Measurements from ENCODE around the gene SGSM2. TPM values are rescaled to one million over a fixed set of nuclear protein-coding genes. Genes with fewer than 3 reads are reported as not detected.

Gene SGSM2
- total and polyA plus RNA-seq, 2 experiments from 2014 or later: 13.7 to 52.4 TPM

DNA sequence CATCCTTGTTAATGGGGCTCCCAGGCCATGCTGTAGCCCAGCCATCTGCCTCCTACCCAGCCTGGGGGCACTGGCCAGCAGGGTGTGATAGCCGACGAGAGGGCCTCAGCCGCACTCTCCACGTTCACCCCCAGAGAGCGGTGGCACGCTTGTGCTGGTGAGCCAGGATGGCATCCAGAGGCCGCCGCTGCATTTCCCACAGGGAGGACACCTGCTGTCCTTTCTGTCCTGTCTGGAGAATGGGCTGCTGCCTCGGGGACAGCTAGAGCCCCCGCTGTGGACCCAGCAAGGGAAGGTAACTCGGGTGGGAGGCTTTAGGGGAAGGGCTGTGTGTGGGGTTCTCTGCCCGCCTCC is 27.4 kb downstream of the SGSM2 start:
- no peak for ATAC-seq
- no peak for TF ChIP-seq EZH2phosphoT487 (IDR thresholded peaks at IDR 0.05; ENCODE audit: unreplicated experiment)
- TF ChIP-seq, protein P1, sequence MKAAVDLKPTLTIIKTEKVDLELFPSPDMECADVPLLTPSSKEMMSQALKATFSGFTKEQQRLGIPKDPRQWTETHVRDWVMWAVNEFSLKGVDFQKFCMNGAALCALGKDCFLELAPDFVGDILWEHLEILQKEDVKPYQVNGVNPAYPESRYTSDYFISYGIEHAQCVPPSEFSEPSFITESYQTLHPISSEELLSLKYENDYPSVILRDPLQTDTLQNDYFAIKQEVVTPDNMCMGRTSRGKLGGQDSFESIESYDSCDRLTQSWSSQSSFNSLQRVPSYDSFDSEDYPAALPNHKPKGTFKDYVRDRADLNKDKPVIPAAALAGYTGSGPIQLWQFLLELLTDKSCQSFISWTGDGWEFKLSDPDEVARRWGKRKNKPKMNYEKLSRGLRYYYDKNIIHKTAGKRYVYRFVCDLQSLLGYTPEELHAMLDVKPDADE (IDR thresholded peaks at IDR 0.05): no peak
- TF ChIP-seq, protein P2, sequence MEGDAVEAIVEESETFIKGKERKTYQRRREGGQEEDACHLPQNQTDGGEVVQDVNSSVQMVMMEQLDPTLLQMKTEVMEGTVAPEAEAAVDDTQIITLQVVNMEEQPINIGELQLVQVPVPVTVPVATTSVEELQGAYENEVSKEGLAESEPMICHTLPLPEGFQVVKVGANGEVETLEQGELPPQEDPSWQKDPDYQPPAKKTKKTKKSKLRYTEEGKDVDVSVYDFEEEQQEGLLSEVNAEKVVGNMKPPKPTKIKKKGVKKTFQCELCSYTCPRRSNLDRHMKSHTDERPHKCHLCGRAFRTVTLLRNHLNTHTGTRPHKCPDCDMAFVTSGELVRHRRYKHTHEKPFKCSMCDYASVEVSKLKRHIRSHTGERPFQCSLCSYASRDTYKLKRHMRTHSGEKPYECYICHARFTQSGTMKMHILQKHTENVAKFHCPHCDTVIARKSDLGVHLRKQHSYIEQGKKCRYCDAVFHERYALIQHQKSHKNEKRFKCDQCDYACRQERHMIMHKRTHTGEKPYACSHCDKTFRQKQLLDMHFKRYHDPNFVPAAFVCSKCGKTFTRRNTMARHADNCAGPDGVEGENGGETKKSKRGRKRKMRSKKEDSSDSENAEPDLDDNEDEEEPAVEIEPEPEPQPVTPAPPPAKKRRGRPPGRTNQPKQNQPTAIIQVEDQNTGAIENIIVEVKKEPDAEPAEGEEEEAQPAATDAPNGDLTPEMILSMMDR (conservative IDR thresholded peaks at IDR 0.05; ENCODE audit: low read depth in 2 of 2): no peak
- TF ChIP-seq NANOG (IDR thresholded peaks at IDR 0.05; ENCODE audit: borderline replicate concordance): no peak
- no peak for TF ChIP-seq ZNF114 (CRISPR knock-in tag; IDR thresholded peaks at IDR 0.05)
- no peak for TF ChIP-seq REST (IDR thresholded peaks at IDR 0.05; ENCODE audit: unreplicated experiment)
- TF ChIP-seq POLR2AphosphoS5 (IDR thresholded peaks at IDR 0.05; ENCODE audit: low read depth): no peak
- TF ChIP-seq STAT1 (IDR thresholded peaks at IDR 0.05; ENCODE audit: unreplicated experiment): no peak
- TF ChIP-seq, protein P3, sequence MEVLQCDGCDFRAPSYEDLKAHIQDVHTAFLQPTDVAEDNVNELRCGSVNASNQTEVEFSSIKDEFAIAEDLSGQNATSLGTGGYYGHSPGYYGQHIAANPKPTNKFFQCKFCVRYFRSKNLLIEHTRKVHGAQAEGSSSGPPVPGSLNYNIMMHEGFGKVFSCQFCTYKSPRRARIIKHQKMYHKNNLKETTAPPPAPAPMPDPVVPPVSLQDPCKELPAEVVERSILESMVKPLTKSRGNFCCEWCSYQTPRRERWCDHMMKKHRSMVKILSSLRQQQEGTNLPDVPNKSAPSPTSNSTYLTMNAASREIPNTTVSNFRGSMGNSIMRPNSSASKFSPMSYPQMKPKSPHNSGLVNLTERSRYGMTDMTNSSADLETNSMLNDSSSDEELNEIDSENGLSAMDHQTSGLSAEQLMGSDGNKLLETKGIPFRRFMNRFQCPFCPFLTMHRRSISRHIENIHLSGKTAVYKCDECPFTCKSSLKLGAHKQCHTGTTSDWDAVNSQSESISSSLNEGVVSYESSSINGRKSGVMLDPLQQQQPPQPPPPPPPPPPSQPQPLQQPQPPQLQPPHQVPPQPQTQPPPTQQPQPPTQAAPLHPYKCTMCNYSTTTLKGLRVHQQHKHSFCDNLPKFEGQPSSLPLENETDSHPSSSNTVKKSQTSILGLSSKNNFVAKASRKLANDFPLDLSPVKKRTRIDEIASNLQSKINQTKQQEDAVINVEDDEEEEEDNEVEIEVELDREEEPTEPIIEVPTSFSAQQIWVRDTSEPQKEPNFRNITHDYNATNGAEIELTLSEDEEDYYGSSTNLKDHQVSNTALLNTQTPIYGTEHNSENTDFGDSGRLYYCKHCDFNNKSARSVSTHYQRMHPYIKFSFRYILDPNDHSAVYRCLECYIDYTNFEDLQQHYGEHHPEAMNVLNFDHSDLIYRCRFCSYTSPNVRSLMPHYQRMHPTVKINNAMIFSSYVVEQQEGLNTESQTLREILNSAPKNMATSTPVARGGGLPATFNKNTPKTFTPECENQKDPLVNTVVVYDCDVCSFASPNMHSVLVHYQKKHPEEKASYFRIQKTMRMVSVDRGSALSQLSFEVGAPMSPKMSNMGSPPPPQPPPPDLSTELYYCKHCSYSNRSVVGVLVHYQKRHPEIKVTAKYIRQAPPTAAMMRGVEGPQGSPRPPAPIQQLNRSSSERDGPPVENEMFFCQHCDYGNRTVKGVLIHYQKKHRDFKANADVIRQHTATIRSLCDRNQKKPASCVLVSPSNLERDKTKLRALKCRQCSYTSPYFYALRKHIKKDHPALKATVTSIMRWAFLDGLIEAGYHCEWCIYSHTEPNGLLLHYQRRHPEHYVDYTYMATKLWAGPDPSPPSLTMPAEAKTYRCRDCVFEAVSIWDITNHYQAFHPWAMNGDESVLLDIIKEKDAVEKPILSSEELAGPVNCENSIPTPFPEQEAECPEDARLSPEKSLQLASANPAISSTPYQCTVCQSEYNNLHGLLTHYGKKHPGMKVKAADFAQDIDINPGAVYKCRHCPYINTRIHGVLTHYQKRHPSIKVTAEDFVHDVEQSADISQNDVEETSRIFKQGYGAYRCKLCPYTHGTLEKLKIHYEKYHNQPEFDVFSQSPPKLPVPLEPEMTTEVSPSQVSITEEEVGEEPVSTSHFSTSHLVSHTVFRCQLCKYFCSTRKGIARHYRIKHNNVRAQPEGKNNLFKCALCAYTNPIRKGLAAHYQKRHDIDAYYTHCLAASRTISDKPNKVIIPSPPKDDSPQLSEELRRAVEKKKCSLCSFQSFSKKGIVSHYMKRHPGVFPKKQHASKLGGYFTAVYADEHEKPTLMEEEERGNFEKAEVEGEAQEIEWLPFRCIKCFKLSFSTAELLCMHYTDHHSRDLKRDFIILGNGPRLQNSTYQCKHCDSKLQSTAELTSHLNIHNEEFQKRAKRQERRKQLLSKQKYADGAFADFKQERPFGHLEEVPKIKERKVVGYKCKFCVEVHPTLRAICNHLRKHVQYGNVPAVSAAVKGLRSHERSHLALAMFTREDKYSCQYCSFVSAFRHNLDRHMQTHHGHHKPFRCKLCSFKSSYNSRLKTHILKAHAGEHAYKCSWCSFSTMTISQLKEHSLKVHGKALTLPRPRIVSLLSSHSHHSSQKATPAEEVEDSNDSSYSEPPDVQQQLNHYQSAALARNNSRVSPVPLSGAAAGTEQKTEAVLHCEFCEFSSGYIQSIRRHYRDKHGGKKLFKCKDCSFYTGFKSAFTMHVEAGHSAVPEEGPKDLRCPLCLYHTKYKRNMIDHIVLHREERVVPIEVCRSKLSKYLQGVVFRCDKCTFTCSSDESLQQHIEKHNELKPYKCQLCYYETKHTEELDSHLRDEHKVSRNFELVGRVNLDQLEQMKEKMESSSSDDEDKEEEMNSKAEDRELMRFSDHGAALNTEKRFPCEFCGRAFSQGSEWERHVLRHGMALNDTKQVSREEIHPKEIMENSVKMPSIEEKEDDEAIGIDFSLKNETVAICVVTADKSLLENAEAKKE (CRISPR knock-in tag; IDR thresholded peaks at IDR 0.05): no peak
- no peak for TF ChIP-seq JUNB (IDR thresholded peaks at IDR 0.05; ENCODE audit: unreplicated experiment)
- TF ChIP-seq CREB1 (CRISPR knock-in tag; IDR thresholded peaks at IDR 0.05; ENCODE audit: low read depth): no peak
- no peak for TF ChIP-seq EZH2 (IDR thresholded peaks at IDR 0.05; ENCODE audit: low read depth, unreplicated experiment)
- no peak for TF ChIP-seq ZNF331 (CRISPR knock-in tag; IDR thresholded peaks at IDR 0.05; ENCODE audit: low read depth)
- peaks cover 12% of the 10 kb centered on the region for H3K27me3 Mint-ChIP-seq (ENCODE audit: insufficient read depth, low read depth, poor library complexity)
- Histone ChIP-seq H3K36me3 (ENCODE audit: insufficient read depth) (no peaks in the 10 kb centered on the region), H3K4me1 (ENCODE audit: insufficient read depth) (no peaks in the 10 kb centered on the region; the same call in 1 of the 2 replicates), H3K9me2 (ENCODE audit: insufficient read depth) (no peaks in the 10 kb centered on the region), H3K4me3 (no peak overlapping the region), H2AFZ (no peak overlapping the region), H3K79me2 (replicated peaks; ENCODE audit: insufficient read depth) (no peaks in the 10 kb centered on the region), H3K27me3 (ENCODE audit: insufficient read depth) (no peaks in the 10 kb centered on the region), H3K4me2 (no peak overlapping the region), H3F3A (replicated peaks; ENCODE audit: low read depth) (no peaks in the 10 kb centered on the region), H4K20me1 (replicated peaks; ENCODE audit: insufficient read depth) (no peaks in the 10 kb centered on the region; the same call in 1 of the 2 replicates), H3K27ac (ENCODE audit: low read depth) (no peak overlapping the region)
- no peak for DNase-seq (ENCODE audit: low spot score)
- H3K27ac Mint-ChIP-seq: no peak overlapping the region
- H3K36me3 Mint-ChIP-seq (ENCODE audit: low read depth): no peaks in the 10 kb centered on the region
- no peaks in the 10 kb centered on the region for H3K9me3 Mint-ChIP-seq
- no peak overlapping the region for H3K4me3 Mint-ChIP-seq
- H3K4me1 Mint-ChIP-seq: peaks cover 10% of the 10 kb centered on the region; the same call in 2 of the 3 replicates
